BJ (cell line): Measurements from ENCODE around the gene TADA1. TPM values are rescaled to one million over a fixed set of nuclear protein-coding genes. Genes with fewer than 3 reads are reported as not detected.
A peak's percentile ranks its signal among the peaks of the same experiment; 100 is the strongest.
"Not testable (repeated sequence)": the region's sequence is repeated elsewhere in the genome, so short reads cannot be mapped to it uniquely, and the experiment has no call there.

Experiments
- CTCF ChIA-PET: fragments of 350-600 bp; formaldehyde crosslinking; extraction: SDS; loops from one replicate; lab custom pipeline; 2021; ENCODE audit warnings: antibody characterized with exemption, inconsistent platforms; lab: Yijun Ruan, JAX
- POLR2A ChIA-PET: fragments of 300-600 bp; sonication (Branson Sonifier 250); formaldehyde crosslinking; extraction: SDS; loops from one replicate; lab custom pipeline; 2021; ENCODE audit warnings: antibody characterized with exemption; lab: Charles Lee
- DNase-seq: peaks from one replicate; pipeline ENCODE4 v3.0.0-alpha.2; 2011; ENCODE audit warnings: low read depth
- H3K27me3 ChIP-seq: 2 replicates; pipeline ENCODE4 v1.6.0; 2011; ENCODE audit warnings: low read length; ENCODE audit not compliant: control insufficient read depth, insufficient read depth
- H3K36me3 ChIP-seq: 2 replicates; pipeline ENCODE4 v1.5.1; 2011; ENCODE audit warnings: low read length; ENCODE audit not compliant: control insufficient read depth, insufficient read depth
- H3K4me3 ChIP-seq: 2 replicates; pipeline ENCODE4 v1.5.1; 2011; ENCODE audit warnings: low read depth, mild to moderate bottlenecking, control low read depth, low read length
- polyA plus RNA-seq: library from polyadenylated mRNA; depleted of rRNA; stranded (reverse); fragments of >200 nt; gene quantifications from 2 replicates; pipeline ENCODE4 v1.2.3, GENCODE V29; 2011
- TF ChIP-seq, protein P1 (sequence below): IDR thresholded peaks from 2 replicates; pipeline ENCODE4 v1.5.1; 2011; ENCODE audit warnings: low read depth, mild to moderate bottlenecking, control low read depth, inconsistent platforms, low read length, moderate library complexity; ENCODE audit not compliant: insufficient read depth

The TADA1 gene
- polyA plus RNA-seq, 1 experiment: 6.6 TPM

DNA sequence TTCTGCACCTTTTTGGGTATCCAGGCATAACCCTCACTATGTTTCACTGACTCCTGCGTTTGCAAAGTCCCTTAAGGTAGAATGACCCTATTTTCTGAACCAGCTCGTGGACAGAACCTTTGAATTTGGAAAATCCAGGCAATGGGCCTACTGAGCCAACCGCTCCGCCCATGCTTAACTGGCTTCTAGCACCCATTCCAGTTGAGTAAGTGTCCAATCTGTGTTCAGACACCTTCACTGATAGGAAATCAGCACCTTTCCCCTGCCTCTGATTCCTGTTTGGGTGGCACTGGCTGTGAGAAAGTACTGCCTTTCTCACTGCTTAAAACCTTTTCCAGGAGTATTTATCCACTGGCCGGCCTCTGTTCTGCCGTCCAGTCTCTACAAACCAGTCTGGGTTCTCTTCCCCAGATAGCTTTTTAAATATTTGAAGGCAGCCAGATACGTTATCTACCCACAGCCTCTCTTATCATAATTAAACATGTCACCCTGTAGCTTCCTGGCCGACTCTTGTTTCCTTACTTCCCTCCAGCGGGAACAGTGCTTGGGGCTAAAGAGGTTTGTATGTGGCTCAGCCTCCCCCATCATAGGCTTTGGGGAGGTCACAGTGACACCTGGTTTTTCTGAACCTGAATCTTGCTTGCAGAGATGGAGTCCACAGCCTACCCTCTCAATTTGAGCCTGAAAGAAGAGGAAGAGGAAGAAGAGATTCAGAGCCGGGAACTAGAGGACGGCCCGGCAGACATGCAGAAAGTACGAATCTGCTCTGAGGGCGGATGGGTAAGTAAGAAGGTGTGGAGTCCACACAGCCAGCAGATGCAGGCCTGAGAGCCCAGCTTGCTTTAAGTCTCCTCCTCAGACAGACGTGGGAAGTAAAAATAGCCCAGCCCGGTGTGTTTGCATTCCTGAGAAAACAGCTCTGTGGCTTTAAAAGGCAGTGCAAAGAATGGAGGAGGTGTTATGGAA lies 35.5 kb downstream of the TADA1 start:
- Histone ChIP-seq H3K27me3 (no peaks in the 10 kb centered on the region), H3K4me3 (peak overlapping the region; percentile 62), H3K36me3 (peaks cover 19% of the 10 kb centered on the region)
- DNase-seq: no peak
- TF ChIP-seq, protein P1, sequence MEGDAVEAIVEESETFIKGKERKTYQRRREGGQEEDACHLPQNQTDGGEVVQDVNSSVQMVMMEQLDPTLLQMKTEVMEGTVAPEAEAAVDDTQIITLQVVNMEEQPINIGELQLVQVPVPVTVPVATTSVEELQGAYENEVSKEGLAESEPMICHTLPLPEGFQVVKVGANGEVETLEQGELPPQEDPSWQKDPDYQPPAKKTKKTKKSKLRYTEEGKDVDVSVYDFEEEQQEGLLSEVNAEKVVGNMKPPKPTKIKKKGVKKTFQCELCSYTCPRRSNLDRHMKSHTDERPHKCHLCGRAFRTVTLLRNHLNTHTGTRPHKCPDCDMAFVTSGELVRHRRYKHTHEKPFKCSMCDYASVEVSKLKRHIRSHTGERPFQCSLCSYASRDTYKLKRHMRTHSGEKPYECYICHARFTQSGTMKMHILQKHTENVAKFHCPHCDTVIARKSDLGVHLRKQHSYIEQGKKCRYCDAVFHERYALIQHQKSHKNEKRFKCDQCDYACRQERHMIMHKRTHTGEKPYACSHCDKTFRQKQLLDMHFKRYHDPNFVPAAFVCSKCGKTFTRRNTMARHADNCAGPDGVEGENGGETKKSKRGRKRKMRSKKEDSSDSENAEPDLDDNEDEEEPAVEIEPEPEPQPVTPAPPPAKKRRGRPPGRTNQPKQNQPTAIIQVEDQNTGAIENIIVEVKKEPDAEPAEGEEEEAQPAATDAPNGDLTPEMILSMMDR: no peak
- ChIA-PET POLR2A (no interaction called here), CTCF (interaction anchor here (0.5 to 0.8 kb wide), 2 partner anchors 29 to 31 kb away, joined by 3 to 4 read pairs; no protein-coding TSS in a partner anchor)

DNA sequence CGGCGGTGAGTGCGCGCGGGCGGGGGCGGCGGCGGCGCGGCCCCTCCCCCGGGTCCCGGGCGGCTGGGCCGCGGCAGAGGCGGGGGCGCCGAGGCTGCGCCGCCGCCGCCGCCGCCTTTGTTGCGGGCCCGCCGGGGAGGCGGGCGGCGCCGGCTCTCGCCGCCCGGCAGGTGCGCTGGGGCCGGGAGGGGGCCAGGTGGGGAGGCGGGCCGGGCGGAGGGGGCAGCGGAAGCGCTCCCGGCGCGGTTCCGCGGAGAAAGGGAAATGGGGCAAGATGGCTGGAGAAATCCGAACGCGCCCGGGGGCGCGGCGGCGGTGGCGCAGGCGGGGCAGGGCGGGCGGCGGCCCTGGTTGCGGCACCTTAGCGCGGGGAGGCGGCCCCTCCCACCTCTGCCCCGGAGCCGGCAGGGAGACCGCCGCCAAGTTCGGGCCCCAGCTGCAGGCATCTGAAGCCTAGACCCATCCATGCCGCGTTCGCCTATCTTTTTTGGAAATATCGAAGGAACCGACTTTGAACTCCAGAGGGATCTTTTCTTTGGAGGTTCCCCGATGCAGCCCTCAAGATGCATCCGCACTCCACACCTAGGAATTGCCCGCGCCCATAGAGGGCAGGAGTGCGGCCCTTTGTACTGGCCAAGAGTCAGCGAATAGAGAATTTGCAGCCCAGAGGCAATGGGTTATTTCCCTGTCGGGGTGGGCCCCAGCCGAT lies 36.3 kb downstream of the TADA1 start:
- DNase-seq: no peak
- Histone ChIP-seq H3K36me3 (peaks cover 15% of the 10 kb centered on the region), H3K27me3 (peaks cover 2% of the 10 kb centered on the region; the same call in 1 of the 2 replicates), H3K4me3 (peak overlapping the region; percentile 62)
- CTCF ChIA-PET: interaction anchor here (1.2 kb wide), 1 partner anchor 14 kb away, joined by 3 read pairs; no protein-coding TSS in a partner anchor
- POLR2A ChIA-PET: interaction anchor here (1.4 kb wide), 1 partner anchor 36 kb away, joined by 7 read pairs; the partner anchor contains the start of gene TADA1
- TF ChIP-seq, protein P1: peak; percentile 47

DNA sequence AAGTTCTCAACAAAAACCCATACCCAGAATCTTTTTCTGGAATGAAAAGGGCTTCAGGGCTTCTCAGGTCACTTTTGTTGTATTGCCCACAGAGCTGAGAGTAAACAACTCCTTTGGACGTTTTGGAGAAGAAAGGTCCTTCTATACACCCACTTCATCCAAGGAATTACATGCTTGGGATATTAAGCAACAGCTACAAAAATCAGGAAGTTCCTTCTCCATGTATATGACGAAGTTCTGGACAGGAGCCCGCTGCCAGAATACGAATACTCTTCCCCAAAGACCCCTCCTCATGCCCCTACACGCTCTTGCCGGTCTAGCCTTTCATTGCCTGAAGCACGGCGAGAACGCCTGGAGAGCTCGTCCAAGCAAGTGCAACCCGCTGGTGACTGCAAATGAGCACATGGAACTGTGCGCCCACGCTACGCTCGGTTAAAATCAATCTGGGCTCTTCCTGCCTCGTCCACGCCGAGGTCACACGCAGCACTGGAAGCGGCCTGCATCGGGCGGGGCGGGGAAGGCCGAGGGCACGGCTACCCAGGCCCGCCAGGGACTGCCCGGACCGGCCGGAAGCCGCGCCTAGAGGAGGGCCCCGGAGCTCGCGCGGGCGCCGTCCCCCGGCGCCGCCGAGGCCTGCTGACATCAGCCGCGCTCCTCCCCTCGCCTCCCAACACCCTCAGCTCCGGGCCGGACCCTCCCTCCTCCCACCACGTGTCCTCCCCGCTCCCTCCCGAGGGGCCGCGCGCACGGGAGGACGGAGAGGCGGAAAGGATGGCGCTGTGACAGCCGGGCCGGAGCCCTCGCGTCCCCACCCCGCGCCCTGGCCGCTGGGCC lies 37.1 kb downstream of the TADA1 start, which contains the start of gene POGK:
TSS of gene POGK (plus strand) at position 710 of the 834 bp plus-strand sequence. CDS start 1,482 bp downstream, outside the sequence.
- ChIA-PET POLR2A (interaction anchor here (1.4 kb wide), 1 partner anchor 37 kb away, joined by 7 read pairs; the partner anchor contains the start of gene TADA1), CTCF (interaction anchor here (0.6 to 1.2 kb wide), 3 partner anchors 15 to 122 kb away, joined by 3 read pairs; no protein-coding TSS in a partner anchor)
- Histone ChIP-seq H3K27me3 (peaks cover 2% of the 10 kb centered on the region; the same call in 1 of the 2 replicates), H3K4me3 (peak within 1 kb of the TSS; percentile 62), H3K36me3 (peaks cover 13% of the 10 kb centered on the region)
- DNase-seq: peak; percentile 58
- TF ChIP-seq, protein P1: no peak

- no peak for DNase-seq
- ChIA-PET CTCF (no interaction called here), POLR2A (no interaction called here)
- Histone ChIP-seq H3K36me3 (peaks cover 2% of the 10 kb centered on the region), H3K27me3 (peaks cover 5% of the 10 kb centered on the region), H3K4me3 (no peak overlapping the region)
- TF ChIP-seq, protein P1: no peak
Measured at GRCh38 chr1:166836733-166837132, 39.3 kb downstream of the TADA1 start.

DNA sequence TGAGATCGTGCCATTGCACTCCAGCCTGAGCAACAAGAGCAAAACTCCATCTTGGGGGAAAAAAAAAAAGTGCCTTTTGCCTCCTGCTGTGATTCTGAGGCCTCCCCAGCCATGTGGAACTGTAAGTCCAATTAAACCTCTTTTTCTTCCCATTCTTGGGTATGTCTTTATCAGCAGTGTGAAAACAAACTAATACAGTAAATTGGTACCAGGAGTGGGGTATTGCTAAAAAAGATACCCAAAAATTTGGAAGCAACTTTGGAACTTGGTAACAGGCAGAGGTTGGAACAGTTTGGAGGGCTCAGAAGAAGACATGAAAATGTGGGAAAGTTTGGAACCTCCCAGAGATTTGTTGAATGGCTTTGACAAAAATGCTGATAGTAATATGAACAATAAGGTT lies 46.3 kb downstream of the TADA1 start:
- H3K36me3 ChIP-seq, H3K4me3 ChIP-seq, DNase-seq, CTCF ChIA-PET, POLR2A ChIA-PET, H3K27me3 ChIP-seq: not testable (repeated sequence)
